Brain microvascular endothelial cell (primary cell): ENCODE results near the gene SLC7A14.

Experiments
- DNase-seq: peaks from one replicate; pipeline ENCODE4 v3.0.0-alpha.2; 2020
- H3K27ac ChIP-seq: fragments of 250-450 bp; sonication (Bioruptor Pico); 2 replicates; pipeline ENCODE4 v1.5.1; 2020; ENCODE audit warnings: mild to moderate bottlenecking, moderate library complexity
- H3K27me3 ChIP-seq: fragments of 250-450 bp; sonication (Bioruptor Pico); replicated peaks from 2 replicates; pipeline ENCODE4 v1.5.1; 2020; ENCODE audit warnings: mild to moderate bottlenecking
- H3K36me3 ChIP-seq: fragments of 250-450 bp; sonication (Bioruptor Pico); replicated peaks from 2 replicates; pipeline ENCODE4 v1.5.1; 2020; ENCODE audit warnings: mild to moderate bottlenecking
- H3K4me3 ChIP-seq: 2 replicates; pipeline ENCODE4 v1.5.1; 2011; ENCODE audit warnings: low read depth, mild to moderate bottlenecking, control low read depth, low read length, moderate library complexity
- in situ Hi-C: cut with HindIII; loops from 2 replicates; pipeline ENCODE4 v1.10.0; 2017; ENCODE audit warnings: low sequenced_read_pairs, low pct_ligation_motif_present
- TF ChIP-seq, protein P1 (sequence below): IDR thresholded peaks from 2 replicates; pipeline ENCODE4 v1.5.1; 2011; ENCODE audit warnings: low read depth, mild to moderate bottlenecking, moderate library complexity, low read length, control low read depth, inconsistent platforms; ENCODE audit errors: missing control alignments

The SLC7A14 gene

GRCh38 chr3:170631755-170632488 is 46.0 kb upstream of the SLC7A14 start:
- TF ChIP-seq, protein P1, sequence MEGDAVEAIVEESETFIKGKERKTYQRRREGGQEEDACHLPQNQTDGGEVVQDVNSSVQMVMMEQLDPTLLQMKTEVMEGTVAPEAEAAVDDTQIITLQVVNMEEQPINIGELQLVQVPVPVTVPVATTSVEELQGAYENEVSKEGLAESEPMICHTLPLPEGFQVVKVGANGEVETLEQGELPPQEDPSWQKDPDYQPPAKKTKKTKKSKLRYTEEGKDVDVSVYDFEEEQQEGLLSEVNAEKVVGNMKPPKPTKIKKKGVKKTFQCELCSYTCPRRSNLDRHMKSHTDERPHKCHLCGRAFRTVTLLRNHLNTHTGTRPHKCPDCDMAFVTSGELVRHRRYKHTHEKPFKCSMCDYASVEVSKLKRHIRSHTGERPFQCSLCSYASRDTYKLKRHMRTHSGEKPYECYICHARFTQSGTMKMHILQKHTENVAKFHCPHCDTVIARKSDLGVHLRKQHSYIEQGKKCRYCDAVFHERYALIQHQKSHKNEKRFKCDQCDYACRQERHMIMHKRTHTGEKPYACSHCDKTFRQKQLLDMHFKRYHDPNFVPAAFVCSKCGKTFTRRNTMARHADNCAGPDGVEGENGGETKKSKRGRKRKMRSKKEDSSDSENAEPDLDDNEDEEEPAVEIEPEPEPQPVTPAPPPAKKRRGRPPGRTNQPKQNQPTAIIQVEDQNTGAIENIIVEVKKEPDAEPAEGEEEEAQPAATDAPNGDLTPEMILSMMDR: no peak
- H3K27ac ChIP-seq: no peak overlapping the region
- H3K4me3 ChIP-seq: no peak overlapping the region
- H3K36me3 ChIP-seq: no peaks in the 10 kb centered on the region
- no peaks in the 10 kb centered on the region for H3K27me3 ChIP-seq
- in situ Hi-C loops: no loop called here
- no peak for DNase-seq

DNA sequence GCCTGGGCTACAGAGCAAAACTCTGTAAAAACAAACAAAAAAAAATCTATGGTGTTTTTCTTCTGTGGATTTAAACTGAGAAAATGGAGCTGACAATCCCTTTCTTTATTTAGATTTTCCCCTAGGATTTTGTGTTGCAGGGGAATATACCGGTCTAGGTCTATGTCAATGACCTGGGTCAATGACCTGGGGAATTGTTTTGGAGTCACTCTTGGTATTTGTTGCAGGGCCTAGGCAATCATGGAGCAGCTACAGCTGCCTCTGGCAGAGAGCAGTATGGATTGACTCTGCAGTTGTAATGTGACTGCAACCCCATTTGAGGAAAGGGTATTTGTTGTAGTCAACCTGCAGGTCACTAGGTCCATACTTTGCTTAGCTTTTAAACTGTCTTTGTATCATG is 37.6 kb upstream of the SLC7A14 start:
- TF ChIP-seq, protein P1: no peak
- no peak overlapping the region for H3K27ac ChIP-seq
- DNase-seq: no peak
- H3K4me3 ChIP-seq: no peak overlapping the region
- no peaks in the 10 kb centered on the region for H3K36me3 ChIP-seq
- in situ Hi-C loops: no loop called here
- no peaks in the 10 kb centered on the region for H3K27me3 ChIP-seq

GRCh38 chr3:170622369-170623159 is 36.7 kb upstream of the SLC7A14 start:
- in situ Hi-C loops: no loop called here
- H3K27ac ChIP-seq: no peak overlapping the region
- peak; percentile 51 for DNase-seq
- no peaks in the 10 kb centered on the region for H3K27me3 ChIP-seq
- TF ChIP-seq, protein P1: peak; percentile 4
- H3K4me3 ChIP-seq: no peak overlapping the region
- H3K36me3 ChIP-seq: no peaks in the 10 kb centered on the region

GRCh38 chr3:170621256-170621655 is 35.4 kb upstream of the SLC7A14 start:
- H3K27ac ChIP-seq: no peak overlapping the region
- H3K4me3 ChIP-seq: no peak overlapping the region
- TF ChIP-seq, protein P1: no peak
- in situ Hi-C loops: no loop called here
- no peaks in the 10 kb centered on the region for H3K27me3 ChIP-seq
- peak; percentile 9 for DNase-seq
- H3K36me3 ChIP-seq: no peaks in the 10 kb centered on the region

- in situ Hi-C loops: no loop called here
- no peak overlapping the region for H3K27ac ChIP-seq
- peak; percentile 88 for DNase-seq
- no peak overlapping the region for H3K4me3 ChIP-seq
- no peaks in the 10 kb centered on the region for H3K36me3 ChIP-seq
- TF ChIP-seq, protein P1: no peak
- no peaks in the 10 kb centered on the region for H3K27me3 ChIP-seq
Observed at GRCh38 chr3:170614214-170614966, 28.5 kb upstream of the SLC7A14 start.
